Esophagus squamous epithelium (tissue), 5 donors: ENCODE data around the gene EIF1AD. TPM values are rescaled to one million over a fixed set of nuclear protein-coding genes. Genes with fewer than 3 reads are reported as not detected.
"Not testable (repeated sequence)": the region's sequence is repeated elsewhere in the genome, so short reads cannot be mapped to it uniquely, and the experiment has no call there.

Source experiments
- DNase-seq: peaks from one replicate; lab custom pipeline; 2025; lab: John Stamatoyannopoulos, UW
- H3K27ac ChIP-seq, 4 donors: fragments of 200-600 bp; sonication (generic); one replicate each; pipeline ENCODE4 v1.5.1; 2016 to 2019; ENCODE audit warnings: mild to moderate bottlenecking in 1 of 4
- H3K27me3 ChIP-seq, 4 donors: fragments of 200-600 bp; sonication (generic); 1 replicate in 3 of 4; 2 replicates in 1 of 4; pipeline versions ENCODE4 v1.5.1 to v1.6.0; 2017 to 2021; ENCODE audit warnings: antibody characterized with exemption in 1 of 4
- H3K36me3 ChIP-seq, 3 donors: fragments of 200-600 bp; sonication (generic); one replicate each; pipeline ENCODE4 v1.5.1; 2016 to 2019
- H3K4me1 ChIP-seq, 3 donors: fragments of 200-600 bp; sonication (generic); one replicate each; pipeline ENCODE4 v1.5.1; 2017 to 2019
- H3K4me3 ChIP-seq, 4 donors: fragments of 200-600 bp; sonication (generic); 1 replicate in 3 of 4; 2 replicates in 1 of 4; pipeline ENCODE4 v1.5.1; 2016 to 2019; ENCODE audit warnings: mild to moderate bottlenecking in 2 of 4, moderate library complexity in 1 of 4
- H3K9me3 ChIP-seq, 3 donors: fragments of 200-600 bp; sonication (generic); one replicate each; pipeline ENCODE4 v1.5.1; 2016 to 2019
- POLR2A ChIP-seq, 4 donors: fragments of 450-650 bp; IDR thresholded peaks; one replicate each; pipeline ENCODE4 v1.6.1; 2017; ENCODE audit warnings: antibody characterized with exemption in 4 of 4, mild to moderate bottlenecking in 4 of 4, moderate library complexity in 3 of 4
- WGBS, 2 donors: methylation state at CpG; one replicate each; pipeline ENCODE4 v1.1.5; 2018; 5-methylcytosine and 5-hydroxymethylcytosine counted together
- intact Hi-C: fragments of 100-400 bp; cut with DNase I; formaldehyde crosslinking; loops from one replicate; pipeline ENCODE4 v1.15.0; 2022
- total RNA-seq, 4 donors: library from RNA; depleted of rRNA; stranded (reverse); fragments of >200 nt; gene quantifications; one replicate each; pipeline ENCODE4 v1.1.0, GENCODE V29; 2016
- TF ChIP-seq, protein P1 (sequence below), 6 experiments: fragments of 450-650 bp in 4 of 6; fragments of 200-600 bp in 2 of 6; sonication (generic) in 2 of 6; IDR thresholded peaks; one replicate each; pipeline ENCODE4 v1.5.1; 2016 to 2019; ENCODE audit warnings: antibody characterized with exemption in 6 of 6, mild to moderate bottlenecking in 4 of 6, moderate library complexity in 4 of 6
- donor health status: DM: yes; HTN: yes; CAD: no.

Gene EIF1AD
- total RNA-seq, 4 donors from 2014 or later: 24.7 to 43.2 (median 30.0) TPM

DNA sequence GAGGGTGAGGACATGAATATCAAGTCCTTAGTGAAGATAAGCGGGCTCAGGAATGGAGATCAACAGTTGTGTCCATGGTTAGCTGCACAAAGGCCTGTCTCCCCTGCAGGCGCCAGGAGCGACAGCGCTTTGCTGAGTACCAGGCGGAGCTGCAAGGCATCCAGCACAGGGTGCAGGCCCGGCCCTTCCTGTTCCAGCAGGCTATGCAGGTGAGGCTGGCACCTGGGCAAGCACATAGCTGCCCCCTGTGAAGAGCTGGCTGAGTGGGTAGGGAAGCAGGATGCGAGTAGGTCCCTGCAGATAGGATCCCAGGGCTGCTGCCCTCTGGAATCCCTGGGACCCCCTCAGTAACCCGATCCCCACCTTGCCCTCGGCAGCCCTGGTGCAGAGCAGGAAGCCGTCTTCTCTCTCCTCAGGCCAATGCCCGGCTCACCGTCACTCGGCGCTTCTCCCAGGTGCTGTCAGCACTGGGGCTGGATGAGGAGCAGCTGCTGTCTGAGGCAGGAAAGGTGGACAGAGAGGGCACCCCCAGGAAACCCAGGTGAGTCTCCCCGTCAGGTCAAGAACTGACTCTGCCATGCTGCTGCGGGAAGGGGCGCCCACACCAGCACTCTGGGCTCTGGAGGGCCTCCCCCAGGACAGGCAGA lies 43.1 kb downstream of the EIF1AD start:
- intact Hi-C loops: no loop called here
- TF ChIP-seq, protein P1, sequence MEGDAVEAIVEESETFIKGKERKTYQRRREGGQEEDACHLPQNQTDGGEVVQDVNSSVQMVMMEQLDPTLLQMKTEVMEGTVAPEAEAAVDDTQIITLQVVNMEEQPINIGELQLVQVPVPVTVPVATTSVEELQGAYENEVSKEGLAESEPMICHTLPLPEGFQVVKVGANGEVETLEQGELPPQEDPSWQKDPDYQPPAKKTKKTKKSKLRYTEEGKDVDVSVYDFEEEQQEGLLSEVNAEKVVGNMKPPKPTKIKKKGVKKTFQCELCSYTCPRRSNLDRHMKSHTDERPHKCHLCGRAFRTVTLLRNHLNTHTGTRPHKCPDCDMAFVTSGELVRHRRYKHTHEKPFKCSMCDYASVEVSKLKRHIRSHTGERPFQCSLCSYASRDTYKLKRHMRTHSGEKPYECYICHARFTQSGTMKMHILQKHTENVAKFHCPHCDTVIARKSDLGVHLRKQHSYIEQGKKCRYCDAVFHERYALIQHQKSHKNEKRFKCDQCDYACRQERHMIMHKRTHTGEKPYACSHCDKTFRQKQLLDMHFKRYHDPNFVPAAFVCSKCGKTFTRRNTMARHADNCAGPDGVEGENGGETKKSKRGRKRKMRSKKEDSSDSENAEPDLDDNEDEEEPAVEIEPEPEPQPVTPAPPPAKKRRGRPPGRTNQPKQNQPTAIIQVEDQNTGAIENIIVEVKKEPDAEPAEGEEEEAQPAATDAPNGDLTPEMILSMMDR (IDR thresholded peaks at IDR 0.05): no peak
- TF ChIP-seq POLR2A (IDR thresholded peaks at IDR 0.05): no peak
- no peak overlapping the region for H3K4me3 ChIP-seq
- no peaks in the 10 kb centered on the region for H3K9me3 ChIP-seq
- 69 to 78% methylated on average over 9 to 11 of the region's 17 CpGs for WGBS, 2 donors
- peaks cover 0 to 15% (median 0%) of the 10 kb centered on the region in 4 donors for H3K27me3 ChIP-seq
- H3K27ac ChIP-seq: no peak overlapping the region
- peaks cover 0 to 2% (median 0%) of the 10 kb centered on the region in 3 donors for H3K36me3 ChIP-seq
- no peak for DNase-seq
- peaks cover 16 to 26% (median 20%) of the 10 kb centered on the region in 3 donors for H3K4me1 ChIP-seq

DNA sequence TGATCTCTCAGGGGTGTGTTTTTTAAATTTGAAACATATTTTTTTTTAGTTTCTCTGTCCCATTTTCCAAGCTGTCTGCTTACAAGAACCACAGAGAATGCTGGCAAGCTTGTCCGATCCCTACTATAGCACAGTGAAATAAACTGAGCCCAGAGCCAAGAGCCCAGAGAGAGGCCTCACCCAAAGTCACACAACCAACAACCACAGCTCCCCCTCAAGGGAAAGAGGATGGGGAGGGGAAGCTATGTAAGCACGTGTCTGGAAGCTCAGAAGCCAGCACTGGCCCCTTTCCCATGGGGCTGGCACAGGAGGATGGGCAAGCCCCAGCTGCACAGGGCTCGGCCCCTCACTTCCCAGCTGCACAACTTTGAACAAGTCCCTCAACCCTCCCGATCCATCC lies 43.7 kb downstream of the EIF1AD start:
- H3K27me3 ChIP-seq: peaks cover 0 to 20% (median 0%) of the 10 kb centered on the region in 4 donors
- DNase-seq: no peak
- no peak overlapping the region for H3K4me3 ChIP-seq
- peaks cover 10 to 20% (median 14%) of the 10 kb centered on the region in 3 donors for H3K4me1 ChIP-seq
- intact Hi-C loops: no loop called here
- WGBS, 2 donors: 17 to 86% methylated on average over 1 to 2 of the region's 4 CpGs
- no peaks in the 10 kb centered on the region for H3K9me3 ChIP-seq
- no peak overlapping the region for H3K27ac ChIP-seq
- no peaks in the 10 kb centered on the region for H3K36me3 ChIP-seq
- TF ChIP-seq POLR2A (IDR thresholded peaks at IDR 0.05): no peak
- TF ChIP-seq, protein P1 (IDR thresholded peaks at IDR 0.05): no peak

DNA sequence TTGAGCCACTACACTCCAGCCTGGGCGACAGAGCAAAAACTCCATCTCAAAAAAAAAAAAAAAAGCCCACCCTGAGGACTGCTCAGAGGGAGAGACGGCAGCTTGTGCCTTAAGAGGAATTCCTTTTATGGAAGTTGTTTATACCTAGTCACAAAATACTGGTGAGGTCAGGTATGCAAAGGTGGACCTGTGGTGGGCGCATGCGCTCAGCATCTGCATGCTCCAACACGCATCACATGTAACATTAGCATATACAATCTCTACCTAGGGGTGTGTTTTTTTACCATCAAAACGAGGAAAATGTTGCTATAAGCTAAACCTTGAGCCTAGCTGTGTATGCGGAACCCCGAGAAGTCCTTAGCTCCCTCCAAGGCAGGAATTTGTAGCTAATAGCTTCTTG lies 47.2 kb downstream of the EIF1AD start:
- no peaks in the 10 kb centered on the region for H3K36me3 ChIP-seq
- no peak for DNase-seq
- H3K27me3 ChIP-seq: peaks cover 0 to 20% (median 0%) of the 10 kb centered on the region in 4 donors
- no peaks in the 10 kb centered on the region for H3K9me3 ChIP-seq
- WGBS, 2 donors: 47 to 59% methylated on average over 8 of the region's 8 CpGs
- no peak overlapping the region for H3K4me3 ChIP-seq
- TF ChIP-seq POLR2A (IDR thresholded peaks at IDR 0.05): no peak
- TF ChIP-seq, protein P1 (IDR thresholded peaks at IDR 0.05): no peak
- peaks cover 0 to 10% (median 0%) of the 10 kb centered on the region in 3 donors for H3K4me1 ChIP-seq
- no peak overlapping the region for H3K27ac ChIP-seq
- intact Hi-C loops: no loop called here

DNA sequence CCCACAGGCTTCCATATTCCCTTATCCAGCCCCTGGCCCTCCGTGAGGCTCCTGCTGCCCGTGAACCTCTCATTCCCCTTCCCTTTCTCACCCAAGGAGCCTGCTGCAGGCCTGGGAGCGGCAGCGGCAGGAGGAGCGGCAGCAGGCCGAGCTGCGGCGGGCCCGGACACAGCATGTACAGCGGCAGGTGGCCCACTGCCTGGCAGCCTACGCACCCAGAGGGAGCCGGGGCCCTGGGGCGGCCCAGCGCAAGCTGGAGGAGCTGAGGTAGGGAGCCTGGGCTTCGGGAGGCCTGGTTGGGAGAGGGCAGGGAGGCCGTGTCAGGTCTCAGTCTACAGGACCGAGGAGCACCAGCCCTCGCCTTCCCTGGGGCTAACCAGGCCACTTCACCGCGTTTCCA lies 48.5 kb downstream of the EIF1AD start:
- no peaks in the 10 kb centered on the region for H3K36me3 ChIP-seq
- no peak for TF ChIP-seq POLR2A (IDR thresholded peaks at IDR 0.05)
- TF ChIP-seq, protein P1 (IDR thresholded peaks at IDR 0.05): no peak
- DNase-seq: no peak
- no peak overlapping the region for H3K27ac ChIP-seq
- WGBS, 2 donors: 89 to 91% methylated on average over 4 to 8 of the region's 20 CpGs
- peaks cover 0 to 10% (median 0%) of the 10 kb centered on the region in 3 donors for H3K4me1 ChIP-seq
- no peaks in the 10 kb centered on the region for H3K9me3 ChIP-seq
- no peak overlapping the region for H3K4me3 ChIP-seq
- H3K27me3 ChIP-seq: peaks cover 0 to 20% (median 0%) of the 10 kb centered on the region in 4 donors
- intact Hi-C loops: no loop called here

DNA sequence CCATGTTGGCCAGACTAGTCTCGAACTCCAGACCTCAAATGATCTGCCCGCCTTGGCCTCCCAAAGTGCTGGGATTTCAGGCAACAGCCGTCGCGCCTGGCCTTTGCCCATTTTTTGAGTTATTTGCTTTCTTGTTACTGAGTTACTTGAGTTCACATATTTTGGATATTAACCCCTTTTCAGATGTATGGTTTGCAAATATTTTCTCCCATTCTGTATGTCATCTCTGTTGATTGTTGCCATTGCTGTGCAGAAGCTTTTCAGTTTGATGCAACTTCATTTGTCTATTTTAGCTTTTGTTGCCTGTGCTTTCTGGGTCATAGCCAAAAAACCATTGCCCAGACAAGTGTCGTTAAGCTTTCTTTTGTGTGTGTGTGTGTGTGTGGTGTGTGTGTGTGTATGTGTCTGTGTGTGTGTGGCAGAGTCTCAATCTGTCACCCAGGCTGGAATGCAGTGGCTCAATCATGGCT lies 49.9 kb downstream of the EIF1AD start:
- Histone ChIP-seq H3K4me3 (no peak overlapping the region), H3K36me3 (no peaks in the 10 kb centered on the region), H3K27ac (no peak overlapping the region), H3K27me3 (peaks cover 0 to 29% (median 0%) of the 10 kb centered on the region in 4 donors), H3K9me3 (no peaks in the 10 kb centered on the region), H3K4me1 (peaks cover 0 to 10% (median 0%) of the 10 kb centered on the region in 3 donors)
- TF ChIP-seq, protein P1 (IDR thresholded peaks at IDR 0.05): no peak
- no peak for TF ChIP-seq POLR2A (IDR thresholded peaks at IDR 0.05)
- intact Hi-C loops: no loop called here
- DNase-seq: no peak
- WGBS, 2 donors: 32 to 46% methylated on average over 6 of the region's 6 CpGs

DNA sequence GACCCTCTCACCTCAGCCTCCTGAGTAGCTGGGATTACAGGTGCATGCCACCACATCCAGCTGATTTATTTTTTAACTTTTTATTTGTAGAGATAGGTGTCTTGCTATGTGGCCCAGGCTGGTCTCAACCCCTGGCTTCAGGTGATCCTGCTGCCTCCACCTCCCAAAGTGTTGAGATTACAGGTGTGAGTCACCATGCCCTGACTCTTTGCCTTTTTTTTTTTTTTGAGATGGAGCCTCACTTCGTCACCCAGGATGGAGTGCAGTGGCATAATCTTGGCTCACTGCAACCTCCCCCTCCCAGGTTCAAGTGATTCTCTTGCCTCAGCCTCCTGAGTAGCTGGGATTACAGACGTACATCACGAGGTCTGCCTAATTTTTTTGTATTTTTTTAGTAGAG lies 50.3 kb downstream of the EIF1AD start:
- intact Hi-C loops, H3K36me3 ChIP-seq: not testable (repeated sequence)
- 21 to 38% methylated on average over 3 of the region's 3 CpGs for WGBS, 2 donors

DNA sequence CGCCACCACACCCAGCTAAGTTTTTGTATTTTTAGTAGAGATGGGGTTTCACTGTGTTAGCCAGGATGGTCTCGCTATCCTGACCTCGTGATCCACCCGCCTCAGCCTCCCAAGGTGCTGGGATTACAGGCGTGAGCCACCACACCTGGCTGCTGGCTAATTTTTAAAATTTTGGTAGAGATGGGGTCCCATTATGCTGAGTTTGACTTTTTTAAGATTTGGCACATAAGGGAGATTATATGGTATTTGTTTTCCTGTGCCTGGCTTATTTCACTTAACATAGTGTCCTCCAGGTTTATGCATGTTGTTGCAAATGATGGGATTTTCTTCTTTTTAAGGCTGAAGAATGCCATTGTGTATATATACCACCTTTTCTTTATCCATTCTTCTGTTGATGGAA lies 51.2 kb downstream of the EIF1AD start:
- H3K4me3 ChIP-seq, intact Hi-C loops, H3K27ac ChIP-seq, H3K9me3 ChIP-seq, DNase-seq, H3K36me3 ChIP-seq, H3K4me1 ChIP-seq: not testable (repeated sequence)
- WGBS, 2 donors: 92 to 98% methylated on average over 5 of the region's 5 CpGs
- peaks cover 0 to 33% (median 0%) of the 10 kb centered on the region in 4 donors for H3K27me3 ChIP-seq

More for the DNA sequence above, 50.3 kb downstream of the EIF1AD start:
- H3K9me3 ChIP-seq, H3K27ac ChIP-seq, H3K4me3 ChIP-seq, DNase-seq, H3K4me1 ChIP-seq: not testable (repeated sequence)
- peaks cover 0 to 33% (median 0%) of the 10 kb centered on the region in 4 donors for H3K27me3 ChIP-seq
